ENCODE data around the gene MYO7B. TPM values are rescaled to one million over a fixed set of nuclear protein-coding genes. Genes with fewer than 3 reads are reported as not detected.

The MYO7B gene
- total RNA-seq, 1 experiment from 2014 or later: 28.0 TPM

- H3K79me2 ChIP-seq (ENCODE audit: low read length): no peaks in the 10 kb centered on the region
- H3K36me3 ChIP-seq (ENCODE audit: low read depth, low read length): no peaks in the 10 kb centered on the region
- CTCF ChIA-PET: no interaction called here
- no peaks in the 10 kb centered on the region for H3K9me2 ChIP-seq (replicated peaks; ENCODE audit: low read length)
- TF ChIP-seq EZH2phosphoT487 (IDR thresholded peaks at IDR 0.05; ENCODE audit: borderline replicate concordance, low read length) (no peak), CTCF (conservative IDR thresholded peaks at IDR 0.05; ENCODE audit: low read depth, low read length) (no peak), EZH2 (IDR thresholded peaks at IDR 0.05; ENCODE audit: low read length, unreplicated experiment) (no peak)
- no peak overlapping the region for H2AFZ ChIP-seq (ENCODE audit: low read length)
- H3K9ac ChIP-seq (ENCODE audit: low read length): no peak overlapping the region
- no peaks in the 10 kb centered on the region for H3K27me3 ChIP-seq (ENCODE audit: low read length)
- intact Hi-C loops (cut with micrococcal nuclease): no loop called here
- no peak overlapping the region for H3K4me2 ChIP-seq (ENCODE audit: low read length)
- H3K4me3 ChIP-seq (ENCODE audit: low read length): no peak overlapping the region
- ATAC-seq (peak; percentile 67; the same call in 1 of the 2 replicates), DNase-seq (no peak)
- H4K20me1 ChIP-seq (ENCODE audit: low read length): no peaks in the 10 kb centered on the region
- no peak overlapping the region for H3K27ac ChIP-seq (ENCODE audit: low read length)
- H3F3A ChIP-seq (ENCODE audit: low read length, unreplicated experiment): no peaks in the 10 kb centered on the region
- POLR2A ChIA-PET (ENCODE audit: unreplicated experiment): interaction anchor here (0.7 kb wide), 1 partner anchor 79 kb away, joined by 3 read pairs; no protein-coding TSS in a partner anchor
- no peaks in the 10 kb centered on the region for H3K9me3 ChIP-seq (ENCODE audit: low read length)
- no TSS peak for BruUV-seq (replicated peaks)
- no peaks in the 10 kb centered on the region for H3K4me1 ChIP-seq (ENCODE audit: insufficient read depth, low read length)
These were observed 1.4 kb downstream of the MYO7B start for GRCh38 chr2:127536707-127537541.

- no TSS peak for BruUV-seq (replicated peaks)
- POLR2A ChIA-PET (ENCODE audit: unreplicated experiment): no interaction called here
- intact Hi-C loops (cut with micrococcal nuclease): no loop called here
These were observed 2.2 kb downstream of the MYO7B start for GRCh38 chr2:127537644-127538043.

More at GRCh38 chr2:127537644-127538043, 2.2 kb downstream of the MYO7B start:
- Histone ChIP-seq H4K20me1 (ENCODE audit: low read length) (no peaks in the 10 kb centered on the region), H3K9me2 (replicated peaks; ENCODE audit: low read length) (no peaks in the 10 kb centered on the region), H3K9ac (ENCODE audit: low read length) (no peak overlapping the region), H3K27me3 (ENCODE audit: low read length) (no peaks in the 10 kb centered on the region), H3K36me3 (ENCODE audit: low read depth, low read length) (no peaks in the 10 kb centered on the region), H3K4me1 (ENCODE audit: insufficient read depth, low read length) (no peaks in the 10 kb centered on the region), H3K4me3 (ENCODE audit: low read length) (no peak overlapping the region), H2AFZ (ENCODE audit: low read length) (no peak overlapping the region), H3K9me3 (ENCODE audit: low read length) (no peaks in the 10 kb centered on the region), H3K4me2 (ENCODE audit: low read length) (no peak overlapping the region), H3K79me2 (ENCODE audit: low read length) (no peaks in the 10 kb centered on the region), H3F3A (ENCODE audit: low read length, unreplicated experiment) (no peaks in the 10 kb centered on the region), H3K27ac (ENCODE audit: low read length) (no peak overlapping the region)
- CTCF ChIA-PET: no interaction called here
- DNase-seq (no peak), ATAC-seq (no peak)
- TF ChIP-seq EZH2 (IDR thresholded peaks at IDR 0.05; ENCODE audit: low read length, unreplicated experiment): no peak
- TF ChIP-seq CTCF (conservative IDR thresholded peaks at IDR 0.05; ENCODE audit: low read depth, low read length): no peak
- TF ChIP-seq EZH2phosphoT487 (IDR thresholded peaks at IDR 0.05; ENCODE audit: borderline replicate concordance, low read length): no peak
